HepG2 (cell line): ENCODE data around the gene C3orf22. TPM values are rescaled to one million over a fixed set of nuclear protein-coding genes. Genes with fewer than 3 reads are reported as not detected.

Experiments
- ATAC-seq: fragments of 200-7000 bp; cut with Tn5 transposase; 3 replicates; pipeline ENCODE4 v1.9.1; 2020; ENCODE audit warnings: mild to moderate bottlenecking, moderate library complexity
- BruUV-seq: library from RNA; stranded (reverse); fragments of 400-500 nt; replicated peaks from 2 replicates; lab custom pipeline; 2021; lab: Mats Ljungman, UMichigan
- CTCF ChIA-PET: fragments of 300-600 bp; formaldehyde crosslinking; extraction: SDS; loops from one replicate; lab custom pipeline; 2021; ENCODE audit warnings: low total read pairs, inconsistent platforms, low intra/inter-chr PET ratio; lab: Yijun Ruan, JAX
- POLR2A ChIA-PET: fragments of 350-600 bp; sonication (Branson Sonifier 250); formaldehyde crosslinking; loops from one replicate; lab custom pipeline; 2020; ENCODE audit warnings: antibody characterized with exemption, inconsistent platforms; lab: Yijun Ruan, JAX
- DNase-seq: peaks from one replicate; pipeline ENCODE4 v3.0.0-alpha.2; 2015; ENCODE audit warnings: low spot score
- FAIRE-seq: peaks from 3 replicates; lab custom pipeline; 2011; peaks lifted over from hg19 to GRCh38; lab: Jason Lieb, UNC
- H2AFZ ChIP-seq: one replicate; pipeline ENCODE4 v1.6.1; 2011; ENCODE audit warnings: low read length, inconsistent platforms
- H3K27ac ChIP-seq: fragments of 300-600 bp; 3 replicates; pipeline ENCODE4 v1.8.0; 2011; ENCODE audit warnings: mixed run types, mild to moderate bottlenecking, mixed read lengths, low read length, inconsistent platforms; ENCODE audit not compliant: insufficient read depth; ENCODE audit errors: extremely low read length
- H3K27me3 ChIP-seq, 2 experiments: fragments of 200-600 bp in 1 of 2; 2 replicates in 1 of 2; 3 replicates in 1 of 2; pipeline versions ENCODE4 v1.6.0 to v1.8.0; 2011; ENCODE audit warnings: low read length in 2 of 2, mild to moderate bottlenecking in 2 of 2, moderate library complexity in 2 of 2, inconsistent platforms in 1 of 2; ENCODE audit not compliant: insufficient read depth in 2 of 2, control insufficient read depth in 1 of 2
- H3K36me3 ChIP-seq, 2 experiments: fragments of 200-600 bp in 1 of 2; replicated peaks in 1 of 2; 2 replicates in 1 of 2; 3 replicates in 1 of 2; pipeline versions ENCODE4 v1.5.1 to v1.8.0; 2011; ENCODE audit warnings: low read length in 2 of 2, inconsistent platforms in 1 of 2; ENCODE audit not compliant: insufficient read depth in 2 of 2, control insufficient read depth in 1 of 2
- H3K4me1 ChIP-seq: 2 replicates; pipeline ENCODE4 v1.5.1; 2012; ENCODE audit warnings: low read length, inconsistent platforms; ENCODE audit not compliant: insufficient read depth
- H3K4me2 ChIP-seq: 2 replicates; pipeline ENCODE4 v1.6.0; 2011; ENCODE audit warnings: low read depth, low read length, inconsistent platforms
- H3K4me3 ChIP-seq, 3 experiments: fragments of 200-600 bp in 1 of 3; sonication (generic), shearing (Covaris generic) in 1 of 3; replicated peaks in 1 of 3; 2 replicates each; pipeline ENCODE4 v1.5.1; 2011 to 2016; ENCODE audit warnings: low read length in 3 of 3, inconsistent platforms in 2 of 3, low read depth in 2 of 3, mild to moderate bottlenecking in 2 of 3, control low read depth in 1 of 3, mixed read lengths in 1 of 3; ENCODE audit not compliant: insufficient read depth in 1 of 3
- H3K79me2 ChIP-seq: one replicate; pipeline ENCODE4 v1.6.1; 2011; ENCODE audit warnings: low read length, inconsistent platforms; ENCODE audit not compliant: insufficient read depth
- H3K9ac ChIP-seq: 2 replicates; pipeline ENCODE4 v1.6.0; 2011; ENCODE audit warnings: mild to moderate bottlenecking, low read depth, low read length, inconsistent platforms; ENCODE audit not compliant: insufficient read depth
- H3K9me3 ChIP-seq: 2 replicates; pipeline ENCODE4 v1.5.1; 2012; ENCODE audit warnings: mild to moderate bottlenecking, low read length
- H4K20me1 ChIP-seq: 2 replicates; pipeline ENCODE4 v1.6.0; 2011; ENCODE audit warnings: inconsistent platforms, mild to moderate bottlenecking, low read length, moderate library complexity; ENCODE audit not compliant: insufficient read depth
- ARNT ChIP-seq: fragments of 450-650 bp; IDR thresholded peaks from 2 replicates; pipeline ENCODE4 v1.6.1; 2017
- CTCF ChIP-seq: sonication (generic); formaldehyde crosslinking; IDR thresholded peaks from 2 replicates; pipeline ENCODE4 v1.5.0; 2020; ENCODE audit warnings: mild to moderate bottlenecking, missing genetic modification reagents, moderate library complexity
- HIC2 ChIP-seq: sonication (generic); formaldehyde crosslinking; IDR thresholded peaks from 2 replicates; pipeline ENCODE4 v1.9.0; 2022; ENCODE audit warnings: low read depth, missing genetic modification reagents
- HOMEZ ChIP-seq: IDR thresholded peaks from 2 replicates; pipeline ENCODE4 v1.6.1; 2016; ENCODE audit warnings: low read depth
- NONO ChIP-seq, 2 experiments: fragments of 450-650 bp in 1 of 2; sonication (generic) in 1 of 2; formaldehyde crosslinking in 1 of 2; IDR thresholded peaks in 1 of 2; conservative IDR thresholded peaks in 1 of 2; 2 replicates each; pipeline versions ENCODE4 v1.6.1 to v1.8.0; 2017 to 2022; ENCODE audit warnings: mild to moderate bottlenecking in 1 of 2, missing genetic modification reagents in 1 of 2, moderate library complexity in 1 of 2
- SOX6 ChIP-seq, 2 experiments: fragments of 450-650 bp in 1 of 2; sonication (generic) in 1 of 2; formaldehyde crosslinking in 1 of 2; IDR thresholded peaks; 2 replicates each; pipeline versions ENCODE4 v1.4.0 to v1.6.1; 2017 to 2020; ENCODE audit warnings: antibody characterized with exemption in 1 of 2, mild to moderate bottlenecking in 1 of 2, missing genetic modification reagents in 1 of 2
- TBP ChIP-seq: sonication (generic); formaldehyde crosslinking; IDR thresholded peaks from 2 replicates; pipeline ENCODE4 v1.5.0; 2020; ENCODE audit warnings: missing genetic modification reagents
- TOE1 ChIP-seq: sonication (generic); formaldehyde crosslinking; IDR thresholded peaks from 2 replicates; pipeline ENCODE4 v1.4.0; 2020; ENCODE audit warnings: mild to moderate bottlenecking, missing genetic modification reagents
- ZBTB42 ChIP-seq: sonication (generic); formaldehyde crosslinking; IDR thresholded peaks from 2 replicates; pipeline ENCODE4 v1.5.0; 2020; ENCODE audit warnings: mild to moderate bottlenecking, missing genetic modification reagents
- ZFP1 ChIP-seq: IDR thresholded peaks from 2 replicates; pipeline ENCODE4 v1.6.1; 2016
- ZMYM3 ChIP-seq: sonication (generic); formaldehyde crosslinking; IDR thresholded peaks from 2 replicates; pipeline ENCODE4 v1.5.1; 2020; ENCODE audit warnings: mild to moderate bottlenecking, missing genetic modification reagents
- ZNF256 ChIP-seq: sonication (generic); formaldehyde crosslinking; conservative IDR thresholded peaks from 2 replicates; pipeline ENCODE4 v1.4.0; 2020; ENCODE audit warnings: missing genetic modification reagents
- ZNF543 ChIP-seq: sonication (generic); formaldehyde crosslinking; IDR thresholded peaks from 2 replicates; pipeline ENCODE4 v1.4.0; 2020; ENCODE audit warnings: mild to moderate bottlenecking, missing genetic modification reagents
- ZNF564 ChIP-seq: sonication (generic); formaldehyde crosslinking; IDR thresholded peaks from 2 replicates; pipeline ENCODE4 v1.8.1; 2023; ENCODE audit warnings: mild to moderate bottlenecking, missing genetic modification reagents
- ZNF597 ChIP-seq: sonication (generic); formaldehyde crosslinking; IDR thresholded peaks from 2 replicates; pipeline ENCODE4 v1.5.0; 2020; ENCODE audit warnings: missing genetic modification reagents
- ZNF747 ChIP-seq: sonication (generic); formaldehyde crosslinking; IDR thresholded peaks from 2 replicates; pipeline ENCODE4 v1.8.1; 2023; ENCODE audit warnings: missing genetic modification reagents, mild to moderate bottlenecking, borderline replicate concordance
- ZNF790 ChIP-seq: sonication (generic); formaldehyde crosslinking; IDR thresholded peaks from 2 replicates; pipeline ENCODE4 v1.8.0; 2022; ENCODE audit warnings: missing genetic modification reagents, mild to moderate bottlenecking, borderline replicate concordance
- WGBS: methylation state at CpG from one replicate; pipeline ENCODE4 v1.1.6; 2017; ENCODE audit warnings: low lambda C conversion rate; 5-methylcytosine and 5-hydroxymethylcytosine counted together
- in situ Hi-C: cut with HindIII; loops from 2 replicates; pipeline ENCODE4 v1.10.0; 2017; ENCODE audit warnings: low pct_unique_long_range_greater_than_20kb; ENCODE audit not compliant: extremely low pct_ligation_motif_present
- intact Hi-C: fragments of 100-400 bp; cut with micrococcal nuclease; formaldehyde crosslinking; loops from one replicate; pipeline ENCODE4 v1.10.0; 2022; ENCODE audit not compliant: unreplicated experiment
- polyA plus RNA-seq, 8 experiments: library from polyadenylated mRNA; depleted of rRNA in 3 of 8; stranded (reverse) in 7 of 8; unstranded in 1 of 8; fragments of >200 nt; fragmentation: Illumina TruSeq in 4 of 8; extraction: Trizol in 4 of 8; gene quantifications; 2 replicates each; pipeline versions ENCODE4 v1.2.1 to v1.2.3, GENCODE V29; 2011 to 2016; ENCODE audit warnings: low read depth in 4 of 8, missing spikeins in 1 of 8, mixed read lengths in 1 of 8; ENCODE audit not compliant: insufficient read depth in 1 of 8
- total RNA-seq, 5 experiments: library from RNA; depleted of rRNA; stranded (reverse); fragments of >200 nt; fragmentation: Illumina TruSeq; extraction: Trizol; gene quantifications; 2 replicates each; pipeline ENCODE4 v1.2.3, GENCODE V29; 2016; ENCODE audit warnings: low read depth in 1 of 5

The C3orf22 gene
- total and polyA plus RNA-seq, 2 of the 13 experiments (the other 11 are each of a cell fraction or from before 2014, with no cell fraction given): not detected

- BruUV-seq: no TSS peak
- DNase-seq: no peak
- peak overlapping the region; percentile 88 for H3K27ac ChIP-seq
- ChIA-PET CTCF (no interaction called here), POLR2A (interaction anchor here (1.0 to 4.7 kb wide), 7 partner anchors 10 to 60 kb away, joined by 3 to 53 read pairs (median 4); partner anchors contain the start of genes UROC1 and ZXDC)
- intact Hi-C loops: no loop called here
- WGBS: 37% methylated on average over 4 of the region's 5 CpGs
- H3K79me2 ChIP-seq: peaks cover 19% of the 10 kb centered on the region
- H3K4me2 ChIP-seq: peak overlapping the region; percentile 73
- in situ Hi-C loops: no loop called here
- peak overlapping the region; percentile 64 for H3K9ac ChIP-seq
- FAIRE-seq: no peak
- H3K36me3 ChIP-seq: no peaks in the 10 kb centered on the region; a peak in 1 of 5 replicates
- peaks cover 69% of the 10 kb centered on the region for H3K4me1 ChIP-seq
- H3K9me3 ChIP-seq: no peaks in the 10 kb centered on the region
- H2AFZ ChIP-seq: no peak overlapping the region
- H3K4me3 ChIP-seq: peak overlapping the region in 1 of 3 experiments; percentile 50; a peak in 2 of 6 replicates
- H3K27me3 ChIP-seq: no peaks in the 10 kb centered on the region; a peak in 1 of 5 replicates
- no peak for ATAC-seq
- no peaks in the 10 kb centered on the region for H4K20me1 ChIP-seq
- TF ChIP-seq ZNF597 (CRISPR knock-in tag) (no peak), ZFP1 (no peak), ZBTB42 (CRISPR knock-in tag) (0 out of 2 replicates have a peak, but pooled peaks have one; percentile 50), CTCF (no peak), ZNF564 (CRISPR knock-in tag) (no peak), TBP (no peak), ZNF747 (no peak), ZNF543 (CRISPR knock-in tag) (no peak), ZNF790 (CRISPR knock-in tag) (no peak), SOX6 (IDR thresholded peaks at IDR 0.05) (no peak), SOX6 (CRISPR knock-in tag; IDR thresholded peaks at IDR 0.05) (no peak), NONO (IDR thresholded peaks at IDR 0.05) (no peak), NONO (CRISPR knock-in tag; conservative IDR thresholded peaks at IDR 0.05) (no peak), ARNT (no peak), ZMYM3 (CRISPR knock-in tag) (no peak), HOMEZ (CRISPR knock-in tag) (no peak), ZNF256 (CRISPR knock-in tag) (no peak), HIC2 (CRISPR knock-in tag) (no peak), TOE1 (CRISPR knock-in tag) (no peak)
Measured at GRCh38 chr3:126528419-126528799, 30.3 kb downstream of the C3orf22 start.
